Measurements from ENCODE around the gene ILDR2.
"Not testable (repeated sequence)": the region's sequence is repeated elsewhere in the genome, so short reads cannot be mapped to it uniquely, and the experiment has no call there.

Gene ILDR2

DNA sequence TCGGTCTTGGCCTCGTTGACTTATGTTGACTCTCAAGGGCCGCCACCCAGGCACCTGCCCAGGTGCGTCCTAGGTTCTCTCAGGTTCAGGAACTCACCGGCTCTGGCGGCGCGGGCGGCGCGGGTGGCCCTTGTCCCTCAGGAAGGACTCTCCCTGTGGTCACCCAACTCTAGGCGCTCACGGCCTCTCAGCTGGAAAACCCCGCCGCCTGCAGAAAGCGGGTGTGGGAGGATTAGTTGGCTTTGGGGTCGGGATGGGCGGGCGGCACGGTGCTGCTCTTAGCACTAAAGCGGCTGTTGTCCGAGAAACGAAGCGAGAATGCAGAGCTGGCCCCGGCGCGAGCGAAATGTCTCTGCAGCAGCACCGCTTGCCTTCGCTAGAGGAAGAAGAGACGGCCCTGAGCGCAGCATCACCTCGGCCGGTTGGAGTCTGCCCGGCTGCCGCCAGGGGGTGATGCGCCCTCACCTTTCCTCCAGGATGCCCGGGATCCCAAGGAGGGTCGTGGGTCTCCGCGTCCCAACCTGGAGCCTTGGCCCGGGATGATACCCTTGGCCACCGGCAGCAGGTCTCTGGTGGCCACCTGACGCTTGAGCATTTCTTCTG is 91.2 kb downstream of the ILDR2 start:
- DNase-seq (ENCODE audit: low read depth) = no peak

DNA sequence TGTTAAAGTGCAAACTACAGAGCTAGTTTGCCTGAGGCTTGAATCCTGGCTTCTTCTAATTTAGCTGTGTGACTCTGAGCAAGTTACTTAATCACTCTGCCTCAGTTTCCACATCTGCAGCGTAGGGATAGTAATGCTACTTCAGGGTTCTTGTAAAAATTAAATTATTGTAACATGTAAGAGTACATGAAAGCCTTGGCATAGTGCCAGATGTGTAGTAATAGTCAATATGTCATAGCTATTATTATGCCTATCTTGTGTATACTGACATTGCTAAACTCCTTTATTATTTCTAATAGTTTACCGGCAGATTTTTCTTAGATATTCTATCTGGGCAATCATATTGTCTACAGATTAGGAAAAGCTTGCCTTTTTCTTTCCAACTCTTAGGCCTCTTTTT is 92.4 kb downstream of the ILDR2 start:
- DNase-seq (ENCODE audit: low read depth) = no peak

DNA sequence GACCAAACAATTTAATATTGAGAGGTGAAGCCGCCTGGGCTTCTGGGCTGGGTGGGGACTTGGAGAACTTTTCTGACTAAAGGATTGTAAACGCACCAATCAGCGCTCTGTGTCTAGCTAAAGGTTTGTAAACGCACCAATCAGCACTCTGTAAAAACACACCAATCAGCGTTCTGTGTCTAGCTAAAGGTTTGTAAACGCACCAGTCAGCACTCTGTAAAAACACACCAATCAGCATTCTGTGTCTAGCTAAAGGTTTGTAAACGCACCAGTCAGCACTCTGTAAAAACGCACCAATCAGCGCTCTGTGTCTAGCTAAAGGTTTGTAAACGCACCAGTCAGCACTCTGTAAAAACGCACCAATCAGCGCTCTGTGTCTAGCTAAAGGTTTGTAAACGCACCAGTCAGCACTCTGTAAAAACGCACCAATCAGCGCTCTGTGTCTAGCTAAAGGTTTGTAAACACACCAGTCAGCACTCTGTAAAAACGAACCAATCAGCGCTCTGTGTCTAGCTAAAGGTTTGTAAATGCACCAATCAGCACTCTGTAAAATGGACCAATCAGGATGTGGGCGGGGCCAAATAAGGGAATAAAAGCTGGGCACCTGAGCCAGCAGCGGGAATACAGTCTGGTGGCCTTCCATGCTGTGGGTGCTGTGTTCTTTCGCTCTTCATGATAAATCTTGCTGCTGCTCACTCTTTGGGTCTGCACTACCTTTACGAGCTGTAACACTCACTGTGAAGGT is 97.0 kb downstream of the ILDR2 start:
- DNase-seq (ENCODE audit: low read depth) = not testable (repeated sequence)

DNA sequence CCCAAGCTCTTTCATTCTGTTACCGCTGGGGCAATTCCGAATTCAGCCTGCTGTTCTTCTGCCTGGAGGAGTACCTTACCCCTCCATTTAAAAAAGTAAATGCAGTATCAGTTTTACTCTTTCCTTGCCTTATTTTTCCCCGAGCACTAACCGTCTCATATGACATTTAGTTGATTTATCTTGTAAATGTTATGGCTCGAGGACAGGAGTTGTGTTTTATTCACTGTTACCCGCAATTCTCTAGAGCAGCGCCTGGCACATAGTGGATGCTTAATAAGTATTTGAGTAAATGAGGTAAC is 98.9 kb downstream of the ILDR2 start:
- no peak for DNase-seq (ENCODE audit: low read depth)

DNA sequence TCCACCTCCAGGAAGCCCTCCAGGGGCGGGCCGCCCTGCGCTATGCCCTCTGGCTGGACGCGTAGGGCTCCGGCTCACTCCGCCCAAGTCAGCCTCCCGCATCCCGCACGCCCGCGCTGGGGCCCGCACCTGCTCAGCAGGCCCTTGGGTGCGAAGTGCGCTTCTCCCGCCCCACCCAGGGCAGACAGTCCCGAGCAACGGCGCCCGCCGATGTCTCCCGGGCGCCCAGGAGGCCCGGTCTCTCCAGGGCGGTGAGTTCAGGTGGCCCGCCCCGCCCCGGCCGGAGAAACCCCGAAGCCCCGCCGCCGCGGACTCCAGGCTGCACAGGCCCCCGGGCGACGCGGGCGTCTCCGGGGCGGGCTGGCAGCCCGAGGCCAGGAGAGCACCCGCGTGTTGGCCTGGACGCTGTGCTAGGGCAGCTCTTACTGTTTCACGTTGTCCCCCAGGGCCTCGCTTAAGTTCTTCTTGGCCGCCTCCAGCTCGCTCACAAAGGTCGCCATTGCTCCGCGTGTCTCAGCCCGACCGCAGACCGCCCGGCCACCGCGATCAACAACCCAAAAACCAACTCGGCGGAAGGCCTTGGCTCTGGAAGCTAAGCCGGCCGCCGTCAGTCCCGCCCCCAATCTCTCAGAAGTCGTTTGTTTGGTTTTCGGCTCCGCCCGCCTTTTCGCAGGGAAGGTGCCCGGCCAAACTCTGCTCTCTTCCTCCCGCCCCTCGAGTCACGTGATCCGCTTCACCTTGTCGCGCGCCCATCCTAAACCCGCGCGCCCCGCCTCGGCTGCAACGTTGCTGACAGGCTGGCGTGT is 99.4 kb downstream of the ILDR2 start, which contains the start of gene TADA1:
Gene TADA1, minus strand, starts transcription at position 531 of the 806 bp plus-strand sequence. Its CDS starts 31 bp downstream, at position 500.
- DNase-seq (ENCODE audit: low read depth) = peak; percentile 81

DNA sequence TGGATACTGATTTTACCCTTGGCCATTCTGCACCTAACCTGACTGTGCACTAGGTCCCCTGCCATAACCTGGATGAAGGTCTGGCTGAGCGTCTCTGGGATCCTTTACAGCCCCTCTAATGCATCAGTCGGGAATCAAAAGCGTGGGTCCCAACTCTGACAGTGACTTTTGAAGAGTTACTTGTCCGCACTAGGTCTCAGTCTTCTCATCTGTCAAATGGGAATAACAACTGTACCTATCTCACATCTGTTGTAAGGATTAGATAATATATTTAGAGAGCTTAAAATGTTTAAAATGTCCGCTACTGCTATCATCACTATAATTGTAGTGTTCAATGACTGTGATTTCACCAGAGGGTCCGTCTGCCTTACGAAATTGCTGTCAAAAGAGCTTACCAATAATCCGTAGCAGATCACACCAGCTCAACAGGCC is 100.0 kb downstream of the ILDR2 start:
- no peak for DNase-seq (ENCODE audit: low read depth)

DNA sequence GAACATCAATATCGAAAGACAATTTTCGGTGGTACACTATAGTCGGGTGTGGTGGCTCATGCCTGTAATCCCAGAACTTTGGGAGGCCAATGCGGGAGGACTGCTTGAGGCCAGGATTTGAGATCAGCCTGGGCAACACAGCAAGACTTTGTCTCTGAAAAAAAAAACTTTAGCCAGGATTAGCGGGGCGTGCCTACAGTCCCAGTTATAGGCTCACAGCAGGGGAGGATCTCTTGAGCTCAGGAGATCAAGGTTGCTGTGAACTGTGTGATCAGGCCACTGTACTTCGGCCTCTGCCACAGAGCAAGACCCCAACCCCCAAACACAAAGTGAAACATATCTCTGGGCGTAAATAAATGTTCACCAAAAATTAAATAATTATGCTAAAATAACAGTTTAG is 100.9 kb downstream of the ILDR2 start:
- DNase-seq (ENCODE audit: low read depth) = no peak

DNA sequence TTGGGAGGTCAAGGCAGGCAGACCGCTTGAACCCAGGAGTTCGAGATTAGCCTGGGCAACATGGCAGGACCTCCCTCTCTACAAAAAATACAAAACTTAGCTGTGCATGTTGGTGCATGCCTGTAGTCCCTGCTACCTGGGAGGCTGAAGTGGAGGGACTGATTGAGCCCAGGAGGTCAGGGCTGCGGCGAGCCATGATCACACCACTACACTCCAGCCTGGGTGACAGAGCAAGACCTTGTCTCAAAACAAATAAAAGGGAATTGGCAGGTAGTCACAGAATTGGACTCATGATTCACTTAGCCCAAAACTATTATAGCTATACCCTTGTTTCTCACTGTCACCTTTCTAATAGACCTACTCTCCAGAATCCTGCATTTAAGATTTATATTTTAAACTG is 104.8 kb downstream of the ILDR2 start:
- no peak for DNase-seq (ENCODE audit: low read depth)

DNA sequence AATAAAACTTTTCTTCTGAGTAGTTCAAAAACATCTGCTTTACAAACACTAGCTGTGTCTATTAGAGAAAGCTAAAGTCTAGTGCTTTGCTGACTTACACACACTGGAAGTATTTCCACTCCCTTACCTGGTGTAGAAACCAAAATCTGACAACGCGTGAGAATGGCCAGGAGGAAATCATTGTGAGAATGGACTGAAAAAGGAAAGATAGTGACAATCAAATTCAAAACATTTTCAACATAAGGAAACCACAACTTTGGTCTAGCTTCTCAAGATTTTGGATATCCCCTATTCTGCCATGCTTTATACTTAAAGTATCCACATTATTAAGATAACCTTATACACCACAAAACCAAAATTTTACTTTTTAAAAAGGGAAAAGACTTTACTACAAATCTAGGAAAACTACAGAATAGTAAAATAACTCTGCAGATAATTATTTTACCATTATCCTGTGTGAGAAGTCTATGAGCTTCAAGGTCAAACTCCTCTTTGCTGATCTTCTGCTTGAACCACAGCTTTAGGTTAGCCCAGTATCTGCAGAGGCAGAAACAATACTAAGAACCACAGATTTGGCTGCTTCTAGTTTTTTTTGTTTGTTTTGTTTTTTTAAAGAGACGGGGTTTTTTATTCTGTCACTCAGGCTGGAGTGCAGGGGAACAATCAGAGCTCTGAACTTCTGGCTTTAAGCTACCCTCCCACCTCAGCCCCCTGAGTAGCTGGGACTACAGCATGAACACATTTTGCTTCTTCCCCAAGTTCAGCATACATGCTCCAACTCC is 105.8 kb downstream of the ILDR2 start:
- no peak for DNase-seq (ENCODE audit: low read depth)

DNA sequence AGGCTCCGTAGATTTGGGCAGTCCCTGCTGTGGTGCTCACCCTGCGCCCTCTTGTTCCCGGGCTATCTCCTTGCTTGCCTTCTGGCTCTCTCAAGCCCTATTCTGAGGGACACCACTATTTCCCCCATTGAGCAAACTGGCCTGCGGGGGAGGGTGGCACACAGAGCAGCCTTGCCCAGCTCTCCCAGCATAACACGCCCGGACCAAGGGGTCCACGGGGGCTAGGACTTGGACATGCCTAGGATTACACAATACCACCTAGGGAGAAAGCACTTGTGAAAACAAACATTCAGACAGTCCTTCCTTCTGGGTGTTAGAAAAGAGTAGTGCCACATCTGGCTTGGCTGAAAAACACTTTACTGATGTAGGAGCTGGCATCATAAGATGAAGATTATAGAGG is 106.7 kb downstream of the ILDR2 start:
- no peak for DNase-seq (ENCODE audit: low read depth)

DNA sequence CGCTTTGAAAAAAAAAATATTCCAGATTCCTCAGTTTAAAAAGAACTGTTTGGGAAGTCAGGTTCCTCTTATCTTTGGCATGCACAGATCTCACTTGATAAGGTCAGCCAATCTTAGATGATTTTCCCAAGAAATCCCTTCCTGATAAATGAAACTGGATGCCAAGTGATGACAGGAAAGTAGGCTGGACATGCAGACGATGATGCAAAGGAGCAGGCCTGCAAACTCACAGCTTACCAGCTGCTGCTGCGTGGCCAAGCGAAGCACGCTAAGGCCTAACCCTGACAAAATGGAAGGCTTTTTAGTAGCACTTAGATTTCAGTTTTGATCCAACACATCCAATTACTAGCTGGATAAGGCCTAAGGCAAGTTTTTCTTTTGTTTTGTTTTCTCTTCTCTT is 109.4 kb downstream of the ILDR2 start:
- DNase-seq (ENCODE audit: low read depth) = no peak

DNA sequence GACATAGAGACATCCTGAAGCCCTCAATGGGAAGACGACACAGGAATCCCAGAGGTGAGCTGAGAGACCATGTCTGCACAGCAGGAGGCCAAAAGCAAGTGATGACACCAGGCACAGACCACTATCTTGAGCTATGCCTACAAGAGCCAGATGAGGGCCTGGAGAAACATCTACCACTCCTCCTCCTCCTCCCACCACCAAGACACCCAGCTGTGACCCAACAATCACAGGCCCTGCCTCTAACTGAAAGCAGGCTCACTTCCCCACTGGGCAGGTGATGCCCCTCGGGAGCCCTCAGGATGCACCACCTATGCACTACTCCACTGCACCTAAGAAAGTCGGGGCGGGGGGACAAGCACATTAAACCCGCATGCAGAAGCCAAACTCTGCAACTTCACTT is 115.7 kb downstream of the ILDR2 start:
- no peak for DNase-seq (ENCODE audit: low read depth)

DNA sequence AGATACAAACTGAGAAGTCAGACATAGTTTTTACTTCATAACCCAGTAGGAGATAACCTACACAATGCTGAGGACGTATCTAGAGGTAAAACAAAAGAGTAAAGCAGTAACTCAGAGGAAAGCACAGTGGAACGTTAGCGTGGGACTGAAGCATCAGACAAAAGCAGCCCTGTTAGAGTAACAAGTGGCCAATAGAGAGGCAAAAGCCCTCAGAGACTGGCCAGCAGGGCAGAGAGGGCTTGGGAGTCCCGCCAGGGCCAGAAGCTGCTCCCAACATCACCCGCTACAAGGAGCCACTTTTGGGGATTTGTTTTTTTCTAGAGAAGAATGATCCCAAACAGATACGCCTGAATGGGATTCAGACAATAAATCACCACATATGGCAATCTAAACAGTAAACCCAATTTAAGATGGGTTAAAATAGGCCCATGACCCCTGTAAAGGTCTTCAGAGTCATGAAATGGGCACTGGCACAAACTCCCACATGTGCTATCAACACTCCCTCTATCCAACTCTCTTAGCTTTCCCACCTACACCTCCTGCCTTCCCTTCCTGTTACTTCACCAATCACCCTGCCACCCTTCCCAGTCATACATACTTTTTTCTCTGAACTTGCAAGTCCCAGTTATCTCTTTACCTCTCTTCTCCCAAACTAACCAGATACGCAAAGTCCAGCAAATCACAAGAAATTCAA is 116.5 kb downstream of the ILDR2 start:
- no peak for DNase-seq (ENCODE audit: low read depth)

Measured in GM04503 (cell line).